Cortex of kidney (tissue), 1 donor: ENCODE results near the gene AIFM3.
"Not testable (repeated sequence)": the region's sequence is repeated elsewhere in the genome, so short reads cannot be mapped to it uniquely, and the experiment has no call there.

Experiments used
- DNase-seq: peaks from one replicate; lab custom pipeline; 2025; lab: John Stamatoyannopoulos, UW

The AIFM3 gene

DNA sequence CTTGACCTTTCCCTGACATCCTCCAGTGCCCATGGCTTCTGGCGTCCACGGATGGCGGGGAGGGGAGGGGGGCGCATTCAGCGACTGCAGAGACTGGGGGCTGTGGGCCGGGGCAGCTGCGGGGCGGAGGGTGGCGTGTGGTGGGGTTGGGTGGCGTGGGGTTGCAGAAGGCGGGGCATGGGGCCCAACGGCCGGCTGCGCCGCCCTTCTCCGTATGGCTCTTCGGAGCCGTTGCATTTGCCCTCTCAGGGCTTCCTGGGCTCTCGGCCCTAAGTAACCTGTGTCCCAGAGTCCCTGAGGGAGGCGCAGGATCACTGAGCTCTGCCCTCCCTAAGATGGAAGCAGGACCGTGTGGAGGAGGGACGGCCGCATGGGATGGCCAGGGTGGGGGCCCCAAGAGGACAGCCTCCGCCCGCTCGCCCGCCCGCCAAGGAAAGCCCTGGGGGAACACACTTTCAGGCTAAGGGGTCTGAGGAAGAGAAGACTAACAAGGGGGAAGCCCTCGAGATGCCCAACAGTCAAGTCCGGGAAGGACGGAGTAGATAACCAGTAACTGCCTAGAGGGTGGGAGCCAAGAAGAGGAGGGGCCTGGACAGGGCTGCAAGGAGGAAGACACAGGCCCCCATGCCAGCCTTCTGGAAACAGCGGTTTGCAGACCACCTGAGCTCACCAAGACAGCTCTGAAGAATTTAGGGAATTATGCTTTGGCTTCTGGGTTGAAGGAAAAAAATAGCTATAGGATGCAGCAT lies 9.2 kb upstream of the AIFM3 start:
- DNase-seq = no peak

DNA sequence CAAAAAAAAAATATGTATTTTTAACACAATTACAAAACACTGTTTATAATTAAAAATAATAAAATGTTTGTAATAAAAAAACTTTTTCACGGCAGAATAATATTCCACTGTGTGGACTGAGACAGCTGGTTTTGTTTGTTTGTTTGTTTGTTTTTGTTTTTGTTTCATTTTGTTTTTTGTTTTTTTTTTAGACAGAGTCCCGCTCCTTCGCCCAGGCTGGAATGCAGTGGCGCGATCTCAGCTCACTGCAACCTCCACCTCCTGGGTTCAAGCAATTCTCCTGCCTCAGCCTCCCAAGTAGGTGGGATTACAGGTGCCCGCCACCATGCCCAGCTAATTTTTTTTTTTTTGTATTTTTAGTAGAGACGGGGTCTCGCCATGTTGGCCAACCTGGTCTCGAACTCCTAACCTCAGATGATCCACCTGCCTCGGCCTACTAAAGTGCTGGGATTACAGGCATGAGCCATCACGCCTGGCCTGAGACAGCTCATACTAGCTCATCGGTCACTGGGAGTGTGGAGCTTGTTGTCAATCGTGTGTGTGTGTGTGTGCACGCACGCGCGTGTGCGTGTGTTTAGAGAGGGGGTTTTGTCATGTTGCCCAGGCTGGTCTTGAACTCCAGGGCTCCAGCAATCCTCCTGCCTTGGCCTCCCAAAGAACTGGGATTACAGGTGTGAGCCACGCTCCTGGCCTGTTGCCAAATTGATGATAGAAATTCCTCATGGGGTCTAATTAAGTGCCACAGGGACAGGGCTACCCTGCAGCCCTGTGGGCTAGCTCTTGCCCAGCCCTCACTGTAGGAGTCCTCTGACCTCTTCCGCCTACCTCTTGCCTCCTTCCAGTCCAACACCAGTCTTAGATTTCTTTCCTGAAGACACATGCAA lies 7.2 kb upstream of the AIFM3 start:
- DNase-seq = no peak

DNA sequence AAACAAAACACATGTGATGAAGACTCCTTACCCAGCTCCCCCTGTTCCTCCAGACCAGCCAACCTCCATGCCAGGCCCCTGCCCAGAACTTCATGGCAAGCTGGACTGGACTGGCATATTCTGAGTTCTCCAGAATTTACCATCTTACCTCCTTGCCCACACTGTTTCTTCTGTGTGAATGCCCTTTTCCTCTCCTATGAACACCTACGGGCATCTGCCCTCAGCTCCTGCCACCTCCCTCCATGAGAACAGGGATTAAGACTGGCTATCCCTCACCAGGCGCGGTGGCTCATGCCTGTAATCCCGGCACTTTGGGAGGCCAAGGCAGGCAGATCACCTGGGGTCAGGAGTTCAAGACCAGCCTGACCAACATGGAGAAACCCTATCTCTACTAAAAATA lies 6.4 kb upstream of the AIFM3 start:
- DNase-seq = no peak

DNA sequence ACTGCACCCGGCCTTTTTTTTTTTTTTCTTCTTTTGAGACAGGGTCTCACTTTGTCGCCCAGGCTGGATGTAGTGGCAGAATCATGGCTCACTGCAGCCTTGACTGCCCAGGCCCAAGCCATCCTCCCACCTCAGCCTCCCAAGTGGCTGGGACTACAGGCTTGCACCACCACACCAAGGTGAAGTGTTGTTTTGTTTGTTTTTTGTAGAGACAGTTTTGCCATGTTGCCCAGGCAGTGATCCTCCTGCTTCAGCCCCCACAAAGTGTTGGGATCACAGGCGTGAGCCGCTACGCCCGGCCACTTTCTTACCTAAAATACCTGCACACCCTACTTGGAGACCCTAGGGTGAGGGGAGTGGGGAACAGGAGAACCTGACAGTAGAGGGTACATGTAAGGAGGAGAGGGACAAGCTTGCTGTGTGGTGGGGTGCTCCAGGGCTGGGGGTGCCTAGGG lies 4.5 kb upstream of the AIFM3 start:
- DNase-seq = no peak

DNA sequence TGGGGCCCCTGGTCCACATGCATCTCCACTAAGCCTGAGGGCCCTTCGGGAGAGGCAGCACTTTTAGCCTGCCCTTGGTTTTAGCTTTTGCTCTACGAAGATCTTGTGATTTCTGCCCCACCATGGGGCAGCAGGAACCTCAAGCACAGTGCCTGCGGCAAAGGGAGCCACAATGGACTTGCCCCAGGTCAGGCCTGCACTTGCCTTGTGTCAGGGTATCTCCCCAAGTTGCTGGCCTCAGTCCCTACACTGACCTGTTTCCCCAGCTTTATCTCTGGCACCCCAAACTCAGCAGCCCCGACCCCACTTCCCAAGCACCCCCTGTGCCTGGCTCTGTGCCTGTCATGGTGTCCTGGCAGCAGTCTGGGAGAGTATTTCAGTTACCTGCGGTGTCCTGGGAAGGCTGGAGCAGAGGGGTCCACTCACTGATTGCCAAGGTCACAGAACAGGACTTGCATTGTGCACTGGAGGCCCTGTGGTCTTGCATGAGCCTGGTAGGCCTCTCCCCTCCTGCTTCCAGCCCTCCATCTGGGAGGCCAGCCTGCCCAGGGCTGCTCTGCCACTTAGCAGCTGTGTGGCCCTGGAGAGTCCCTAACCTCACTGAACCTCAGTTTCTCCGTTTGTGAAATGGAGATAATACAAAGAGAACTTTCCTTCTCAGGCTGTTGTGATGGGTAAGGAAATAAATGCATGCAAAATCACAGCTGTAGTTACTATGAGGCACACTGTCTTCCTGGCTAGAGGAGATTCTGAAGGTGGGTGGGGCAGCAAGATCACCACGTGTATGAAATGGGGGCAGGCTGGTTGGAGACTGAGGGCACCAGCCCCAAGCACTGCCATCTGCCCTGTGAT lies 3.6 kb upstream of the AIFM3 start:
- DNase-seq = no peak

DNA sequence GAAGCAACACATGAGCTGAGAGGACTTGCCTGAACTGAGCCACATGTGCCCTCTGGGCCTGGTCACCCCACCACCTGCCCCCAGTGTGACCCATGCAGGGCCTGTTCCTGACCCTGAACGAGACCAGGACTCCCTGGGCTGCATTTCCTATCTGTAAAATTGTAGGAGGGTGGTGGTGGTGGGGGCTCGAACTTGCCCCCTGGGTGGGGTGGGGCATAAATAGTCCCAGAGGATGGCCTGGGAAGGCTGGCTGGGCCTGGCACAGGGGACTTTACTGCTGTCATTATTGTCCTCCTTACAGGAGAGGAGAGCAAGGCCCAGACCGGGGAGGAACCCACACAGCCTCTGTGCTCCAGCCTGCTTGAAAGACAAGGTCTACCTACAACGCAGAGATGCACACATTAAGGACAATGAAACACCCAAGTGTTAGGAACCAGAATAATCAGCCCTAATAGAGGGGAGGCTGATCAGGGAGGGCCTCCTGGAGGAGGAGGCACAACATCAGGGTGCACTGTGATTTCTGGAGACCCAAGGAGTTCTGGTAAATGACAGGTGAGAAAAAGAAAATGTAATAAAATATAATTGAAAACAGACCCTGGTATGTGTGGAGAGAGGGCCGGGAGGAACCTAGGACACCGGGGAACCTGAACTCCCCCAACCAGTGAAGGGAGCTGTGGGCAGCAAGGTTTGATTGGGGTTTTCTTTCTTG lies 2.8 kb upstream of the AIFM3 start:
- no peak for DNase-seq

DNA sequence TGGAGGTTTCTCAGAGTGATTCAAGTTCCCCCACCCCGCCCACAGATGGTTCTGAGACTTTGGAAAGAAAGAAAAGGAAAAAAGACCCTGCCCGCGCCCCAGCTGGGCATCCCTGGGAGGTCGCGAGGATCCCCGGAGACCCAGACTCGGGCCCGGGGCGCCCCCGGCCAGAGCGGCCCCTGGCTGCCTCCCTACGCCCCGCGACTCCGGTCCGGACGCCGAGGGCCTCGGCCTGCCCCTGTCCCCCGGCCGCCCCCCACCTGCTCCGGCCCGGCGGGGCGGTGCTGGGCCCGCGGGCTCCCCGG lies 2.3 kb upstream of the AIFM3 start:
- DNase-seq = no peak

DNA sequence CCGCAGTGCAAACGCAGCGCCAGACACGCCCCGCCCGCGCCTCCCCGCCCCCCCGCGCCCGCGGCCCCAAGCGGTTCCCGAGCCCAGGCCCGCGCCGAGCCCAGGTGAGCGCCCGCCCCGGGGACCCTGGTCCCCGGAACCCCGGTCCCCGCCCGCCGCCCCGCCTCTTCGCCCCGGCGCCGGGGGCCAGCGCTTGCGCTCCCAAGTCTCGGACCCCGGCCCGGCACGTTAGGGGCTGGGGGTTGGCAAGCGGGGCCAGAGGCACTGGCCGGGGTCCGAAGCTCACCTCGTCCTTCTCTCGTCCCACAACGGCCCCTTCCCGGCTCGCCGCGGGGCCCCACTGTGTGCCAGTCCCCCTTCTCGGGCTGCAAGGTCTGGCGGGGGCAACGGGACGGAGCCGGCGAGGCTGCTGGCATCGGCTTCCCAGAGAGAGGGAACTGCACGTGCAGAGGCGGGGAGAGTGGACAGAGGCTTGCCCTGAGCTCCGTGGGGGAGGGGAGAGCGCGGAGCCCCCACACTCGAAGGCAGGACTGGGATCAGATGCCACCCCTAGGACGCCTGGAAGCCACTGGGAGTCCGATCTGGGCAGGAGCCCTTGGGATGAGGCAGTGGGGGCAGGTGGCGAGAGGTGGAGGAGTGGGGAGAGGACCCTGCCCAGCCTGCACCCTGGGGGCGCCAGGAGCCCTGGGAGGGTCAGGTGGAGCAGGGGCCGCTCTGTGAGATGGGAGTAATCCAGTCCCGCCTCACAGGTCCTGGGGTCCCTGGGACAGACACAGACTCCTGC lies 1.8 kb upstream of the AIFM3 start:
- no peak for DNase-seq

DNA sequence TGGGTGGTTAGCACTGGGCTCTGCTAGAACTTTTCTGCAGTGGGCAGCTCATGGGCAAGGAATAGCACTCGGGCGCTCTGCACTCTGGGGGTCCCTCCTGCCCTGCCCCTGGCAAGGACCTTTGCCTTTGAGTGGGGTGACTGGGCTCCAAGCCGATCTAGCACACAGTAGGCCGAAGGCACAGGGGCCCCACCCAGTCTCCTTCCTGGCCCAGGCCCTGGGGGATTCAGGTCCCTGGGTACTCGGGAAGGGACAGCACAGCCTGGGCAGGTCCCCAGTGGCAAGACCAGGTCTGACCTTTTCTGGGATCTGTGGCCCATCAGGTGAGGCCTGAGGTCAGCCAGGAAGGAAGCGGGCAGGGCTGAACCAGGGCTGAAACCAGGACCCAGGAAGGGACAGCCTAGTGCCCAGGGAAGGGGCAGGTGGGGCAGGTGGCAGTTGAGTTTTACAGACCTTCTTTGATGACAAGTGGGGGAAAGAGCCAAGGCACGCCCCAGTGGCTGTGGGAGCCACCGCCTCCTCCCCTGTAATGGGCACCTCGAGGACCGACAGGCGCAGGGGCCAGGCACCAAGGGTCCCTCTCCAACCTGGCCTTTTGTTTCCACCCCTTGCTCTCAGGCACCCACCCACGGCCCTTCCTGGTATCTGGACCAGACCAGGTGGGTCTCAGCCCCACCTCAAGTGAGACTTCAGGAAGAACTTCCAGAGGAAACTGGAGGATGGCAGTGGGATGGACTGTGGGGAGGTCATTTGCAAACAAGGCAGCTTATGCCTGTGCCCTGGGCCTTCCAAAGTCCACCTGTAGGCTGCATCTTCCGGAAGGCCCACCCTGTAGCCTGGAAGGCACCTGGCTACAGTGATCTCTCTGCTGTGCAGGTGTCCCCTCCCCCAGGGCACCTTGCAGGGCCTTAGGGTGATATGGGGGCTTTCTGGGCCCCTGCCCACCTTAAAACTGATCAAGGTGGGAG lies 883 bp upstream of the AIFM3 start:
- no peak for DNase-seq

DNA sequence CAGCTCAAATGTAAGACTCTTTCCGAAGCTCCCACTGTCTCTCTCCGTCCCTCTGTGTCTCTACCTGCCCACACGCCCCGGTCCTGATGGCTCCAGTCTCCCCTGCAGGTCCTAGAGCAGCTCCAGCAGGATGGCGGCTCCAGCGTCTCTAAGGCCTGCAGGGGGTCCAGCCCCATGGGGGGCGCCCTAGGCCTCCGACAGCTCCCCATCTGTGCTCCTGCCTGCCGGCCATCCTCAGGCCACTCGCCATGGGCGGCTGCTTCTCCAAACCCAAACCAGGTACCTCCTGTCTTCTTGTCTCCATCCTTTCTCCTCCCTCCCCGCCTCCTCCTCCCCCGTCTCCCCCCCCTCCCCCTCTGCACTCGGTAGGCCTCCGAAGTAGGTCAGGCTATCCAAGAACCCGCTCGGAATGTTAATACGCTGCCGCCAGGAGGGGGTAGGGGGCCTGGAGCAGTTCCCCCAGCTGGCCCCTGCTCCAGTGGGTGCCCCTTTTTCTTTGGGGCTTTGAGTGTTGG lies 699 bp downstream of the AIFM3 start:
- DNase-seq = no peak

DNA sequence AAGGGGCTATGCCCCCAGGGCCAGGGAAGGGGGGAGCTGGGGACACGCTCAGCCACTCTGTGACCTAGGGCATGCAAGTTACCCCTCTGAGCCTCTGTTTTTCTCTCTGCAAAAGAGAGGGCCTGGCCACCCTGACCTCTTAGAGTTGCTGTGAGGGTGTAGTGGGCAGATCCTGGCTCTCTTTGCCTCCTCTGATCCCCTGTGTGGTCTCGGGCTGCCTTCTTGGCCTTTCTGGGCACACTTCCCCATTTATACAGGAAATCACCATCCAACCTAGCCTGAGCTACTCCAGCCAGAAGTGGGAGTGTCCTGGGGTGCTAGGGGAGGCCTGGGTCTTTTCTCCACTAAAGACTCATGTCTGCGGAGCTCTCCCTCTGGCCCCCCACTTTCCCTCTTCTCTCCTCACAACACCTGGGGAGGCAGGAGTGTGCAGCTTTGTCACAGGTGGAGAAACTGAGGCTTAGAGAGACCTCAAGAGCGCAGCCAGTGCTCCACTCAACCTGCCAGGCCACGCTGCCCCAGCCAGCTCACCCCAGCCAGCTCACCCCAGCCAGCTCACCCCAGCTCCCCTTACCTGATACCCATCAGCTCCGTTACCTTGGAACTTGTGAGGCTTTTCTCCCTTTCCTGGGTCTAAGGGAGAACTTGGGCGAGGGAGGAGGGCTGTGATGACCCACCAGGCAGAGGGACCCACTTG lies 1.4 kb downstream of the AIFM3 start:
- DNase-seq = no peak

DNA sequence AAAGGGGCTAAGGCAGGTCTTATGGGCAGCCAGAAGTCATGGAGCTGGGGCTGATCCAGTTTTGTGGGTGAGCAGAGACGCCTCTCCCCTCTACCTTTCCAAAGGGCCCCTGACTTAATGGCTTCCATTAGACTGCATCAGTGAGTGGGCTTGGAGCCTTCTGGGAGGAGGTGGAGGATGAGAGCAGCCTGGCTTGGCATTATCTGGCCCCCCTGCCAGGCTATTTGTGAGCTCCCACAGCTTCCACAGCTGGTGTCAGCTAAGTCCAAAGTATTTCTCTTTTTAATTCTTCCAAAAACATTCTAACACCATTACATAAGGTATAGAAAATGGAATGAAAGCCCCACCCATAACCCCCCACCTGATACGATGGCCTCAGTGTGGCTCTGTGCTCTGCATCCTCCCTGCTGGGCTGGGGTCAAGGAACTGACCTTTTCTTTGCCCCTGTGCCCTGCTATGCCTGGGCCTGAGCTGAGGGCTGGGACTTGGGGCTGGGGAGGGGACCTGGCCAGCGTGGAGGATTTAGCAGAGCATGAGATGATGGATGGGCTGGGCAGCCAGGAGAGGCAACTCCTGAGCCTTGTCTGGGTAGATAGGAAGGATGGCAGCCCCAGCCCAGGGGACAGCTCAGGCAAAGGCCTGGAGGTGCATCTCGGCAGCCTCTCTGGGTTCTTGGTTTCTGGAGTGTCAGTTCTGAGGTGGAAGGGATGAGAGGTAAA lies 4.0 kb downstream of the AIFM3 start:
- no peak for DNase-seq

DNA sequence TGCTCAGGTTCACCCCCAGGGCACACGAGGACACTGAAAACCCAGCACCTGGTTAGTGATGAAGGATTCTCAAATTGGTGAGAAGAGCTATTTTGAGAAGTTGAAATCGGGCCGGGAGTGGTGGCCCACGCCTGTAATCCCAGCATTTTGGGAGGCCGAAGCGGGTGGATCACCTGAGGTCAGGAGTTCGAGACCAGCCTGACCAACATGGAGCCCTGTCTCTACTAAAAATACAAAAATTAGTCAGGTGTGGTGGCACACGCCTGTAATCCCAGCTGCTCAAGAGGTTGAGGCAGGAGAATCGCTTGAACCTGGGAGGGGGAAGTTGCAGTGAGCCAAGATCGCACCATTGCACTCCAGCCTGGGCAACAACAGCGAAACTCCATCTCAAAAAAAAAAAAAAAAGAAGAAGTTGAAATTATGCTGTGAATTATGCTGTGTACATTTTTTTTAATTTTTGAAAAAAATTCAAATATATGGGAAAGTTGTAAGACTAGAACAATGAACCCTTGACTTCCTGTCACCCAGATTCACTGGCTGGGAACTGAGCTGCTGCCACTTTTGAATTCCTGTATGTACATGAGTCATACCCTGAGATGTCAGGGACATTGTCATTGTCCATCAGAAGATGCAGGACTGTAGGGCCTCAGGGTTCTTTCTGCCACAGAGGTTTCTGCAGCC lies 5.1 kb downstream of the AIFM3 start:
- not testable (repeated sequence) for DNase-seq

DNA sequence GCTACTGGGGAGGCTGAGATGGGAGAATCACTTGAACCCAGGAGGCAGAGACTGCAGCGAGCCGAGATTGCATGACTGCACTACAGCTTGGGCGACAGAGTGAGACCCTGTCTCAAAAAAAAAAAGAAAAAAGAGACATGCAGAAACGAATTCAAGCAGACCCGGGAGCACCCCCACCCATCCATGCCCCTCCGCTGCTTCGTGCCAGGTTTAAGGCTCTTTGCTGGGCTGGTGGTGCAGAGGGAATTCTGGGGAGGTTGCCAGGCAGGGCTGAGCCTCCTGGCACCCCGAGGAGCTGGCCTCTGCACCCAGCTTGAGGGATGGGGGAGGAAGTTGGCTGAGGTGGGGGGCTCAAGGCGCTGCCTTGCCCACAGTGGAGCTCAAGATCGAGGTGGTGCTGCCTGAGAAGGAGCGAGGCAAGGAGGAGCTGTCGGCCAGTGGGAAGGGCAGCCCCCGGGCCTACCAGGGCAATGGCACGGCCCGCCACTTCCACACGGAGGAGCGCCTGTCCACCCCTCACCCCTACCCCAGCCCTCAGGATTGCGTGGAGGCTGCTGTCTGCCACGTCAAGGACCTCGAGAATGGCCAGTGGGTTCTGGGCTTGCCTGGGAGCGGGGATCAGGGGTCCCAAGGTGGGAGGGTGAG lies 6.0 kb downstream of the AIFM3 start:
- no peak for DNase-seq

DNA sequence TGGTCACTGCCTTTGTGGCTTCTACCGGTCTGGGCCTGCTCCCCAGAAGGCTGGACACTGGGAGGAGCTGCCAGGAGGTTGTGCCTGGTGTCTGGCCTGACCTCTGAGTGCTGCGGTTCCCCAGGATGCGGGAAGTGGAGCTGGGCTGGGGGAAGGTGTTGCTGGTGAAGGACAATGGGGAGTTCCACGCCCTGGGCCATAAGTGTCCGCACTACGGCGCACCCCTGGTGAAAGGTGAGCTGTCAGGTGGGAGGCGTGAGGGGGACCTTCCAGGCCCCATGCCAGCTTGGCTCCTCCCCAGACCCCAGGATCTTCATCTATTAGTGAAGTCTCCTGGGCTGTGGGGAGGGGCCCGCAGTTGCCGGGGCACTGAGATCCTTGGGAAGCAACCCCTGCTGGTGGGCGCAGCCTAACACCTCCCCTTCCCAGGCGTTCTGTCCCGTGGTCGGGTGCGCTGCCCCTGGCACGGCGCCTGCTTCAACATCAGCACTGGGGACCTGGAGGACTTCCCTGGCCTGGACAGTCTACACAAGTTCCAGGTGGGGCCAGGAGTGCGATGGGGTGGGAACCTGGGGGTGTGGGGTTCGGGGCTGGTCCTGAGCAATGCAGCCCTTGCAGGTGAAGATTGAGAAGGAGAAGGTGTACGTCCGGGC lies 6.7 kb downstream of the AIFM3 start:
- DNase-seq = no peak

DNA sequence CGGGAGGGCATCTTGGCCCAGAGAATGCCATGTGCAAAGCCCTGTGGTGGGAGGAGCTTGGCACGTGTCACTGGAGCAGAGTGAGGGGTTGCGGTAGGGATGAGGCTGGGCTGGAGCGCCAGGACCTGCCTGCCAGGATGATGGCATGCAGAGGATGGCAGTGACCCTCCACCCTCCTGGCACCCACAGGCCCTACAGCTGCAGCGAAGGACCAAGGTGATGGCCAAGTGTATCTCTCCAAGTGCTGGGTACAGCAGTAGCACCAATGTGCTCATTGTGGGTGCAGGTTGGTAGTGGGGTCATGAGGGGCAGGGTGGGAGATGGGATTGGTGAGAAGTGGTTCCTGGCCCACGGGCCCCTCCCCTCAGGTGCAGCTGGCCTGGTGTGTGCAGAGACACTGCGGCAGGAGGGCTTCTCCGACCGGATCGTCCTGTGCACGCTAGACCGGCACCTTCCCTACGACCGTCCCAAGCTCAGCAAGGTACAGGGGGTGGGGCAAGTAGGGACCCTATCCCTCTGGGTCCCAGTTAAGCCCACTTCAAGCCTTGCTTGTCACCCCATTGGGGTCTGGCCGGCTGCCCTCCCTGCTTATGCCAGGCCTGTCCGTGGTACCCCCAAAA lies 7.4 kb downstream of the AIFM3 start:
- no peak for DNase-seq
